K562 (cell line): ENCODE data around the gene GAB2. TPM values are rescaled to one million over a fixed set of nuclear protein-coding genes. Genes with fewer than 3 reads are reported as not detected.
A peak's percentile ranks its signal among the peaks of the same experiment; 100 is the strongest.

Experiments used
- CHAMP1 ChIP-seq: fragments of 450-650 bp; IDR thresholded peaks from 2 replicates; pipeline ENCODE4 v1.6.1; 2016; ENCODE audit warnings: mild to moderate bottlenecking
- MCM3 ChIP-seq: fragments of 450-650 bp; IDR thresholded peaks from 2 replicates; pipeline ENCODE4 v1.6.1; 2016
- MYBL2 ChIP-seq, 2 experiments: fragments of 450-650 bp in 1 of 2; sonication (generic) in 1 of 2; formaldehyde crosslinking in 1 of 2; IDR thresholded peaks; 2 replicates each; pipeline versions ENCODE4 v1.6.1 to v1.8.1; 2017 to 2022; ENCODE audit warnings: borderline replicate concordance in 1 of 2, inconsistent platforms in 1 of 2, low read depth in 1 of 2, mild to moderate bottlenecking in 1 of 2, missing genetic modification reagents in 1 of 2, moderate library complexity in 1 of 2
- RCOR1 ChIP-seq, 2 experiments: IDR thresholded peaks; 2 replicates each; pipeline ENCODE4 v1.6.1; 2012; ENCODE audit warnings: low read depth in 2 of 2, low read length in 2 of 2, borderline replicate concordance in 1 of 2, improper control_type of control experiment in 1 of 2
- ZNF174 ChIP-seq: fragments of 250-450 bp; sonication (Bioruptor Pico); IDR thresholded peaks from 2 replicates; pipeline ENCODE4 v1.4.0; 2020; ENCODE audit warnings: mild to moderate bottlenecking
- ZNF232 ChIP-seq: sonication (generic); formaldehyde crosslinking; IDR thresholded peaks from 2 replicates; pipeline ENCODE4 v1.8.0; 2022; ENCODE audit warnings: mild to moderate bottlenecking, missing genetic modification reagents
- ZNF695 ChIP-seq: fragments of 450-650 bp; formaldehyde crosslinking; IDR thresholded peaks from 2 replicates; pipeline ENCODE4 v1.4.0; 2020; ENCODE audit warnings: mild to moderate bottlenecking, moderate library complexity
- polyA plus RNA-seq, 8 experiments: library from polyadenylated mRNA; depleted of rRNA in 4 of 8; stranded (reverse) in 5 of 8; unstranded in 3 of 8; fragments of >200 nt; fragmentation: Nextera tagmentation in 2 of 8; fragmentation: Illumina TruSeq in 1 of 8; extraction: Ambion mirVana in 2 of 8; extraction: Trizol in 1 of 8; gene quantifications; 2 replicates each; pipeline versions ENCODE4 v1.2.1 to v1.2.3, GENCODE V29; 2011 to 2014; ENCODE audit warnings: inconsistent platforms in 1 of 8, missing spikeins in 1 of 8
- total RNA-seq, 7 experiments: library from RNA; depleted of rRNA in 6 of 7; stranded (reverse); fragments of >200 nt in 6 of 7; fragmentation: Illumina TruSeq in 2 of 7; extraction: Trizol in 2 of 7; gene quantifications; 2 replicates each; pipeline versions ENCODE4 v1.2.1 to v1.2.3, GENCODE V29; 2011 to 2021; ENCODE audit warnings: low replicate concordance in 1 of 7
- TF ChIP-seq, protein P1 (sequence below): sonication (generic); formaldehyde crosslinking; IDR thresholded peaks from 2 replicates; pipeline ENCODE4 v1.8.1; 2023; ENCODE audit warnings: mild to moderate bottlenecking, missing genetic modification reagents
- TF ChIP-seq, protein P2 (sequence below): fragments of 250-450 bp; sonication (Bioruptor Pico); IDR thresholded peaks from 2 replicates; pipeline ENCODE4 v1.9.0; 2021; ENCODE audit warnings: mild to moderate bottlenecking, inconsistent platforms
- TF ChIP-seq, protein P3 (sequence below): fragments of 450-650 bp; formaldehyde crosslinking; IDR thresholded peaks from 2 replicates; pipeline ENCODE4 v1.4.0; 2020; ENCODE audit warnings: mild to moderate bottlenecking
- TF ChIP-seq, protein P4 (sequence below), 2 experiments: fragments of 200-800 bp in 1 of 2; sonication (Bioruptor generic) in 1 of 2; sonication (generic) in 1 of 2; formaldehyde crosslinking in 1 of 2; IDR thresholded peaks in 1 of 2; conservative IDR thresholded peaks in 1 of 2; 2 replicates each; pipeline versions ENCODE4 v1.5.0 to v1.6.1; 2016 to 2020; ENCODE audit warnings: missing compliant biosample characterization in 1 of 2, missing genetic modification characterization in 1 of 2, missing genetic modification reagents in 1 of 2

GAB2 gene
- total and polyA plus RNA-seq, 9 of the 15 experiments (the other 6 are each of a cell fraction or from before 2014, with no cell fraction given): 2.3 to 35.2 (median 16.1) TPM

DNA sequence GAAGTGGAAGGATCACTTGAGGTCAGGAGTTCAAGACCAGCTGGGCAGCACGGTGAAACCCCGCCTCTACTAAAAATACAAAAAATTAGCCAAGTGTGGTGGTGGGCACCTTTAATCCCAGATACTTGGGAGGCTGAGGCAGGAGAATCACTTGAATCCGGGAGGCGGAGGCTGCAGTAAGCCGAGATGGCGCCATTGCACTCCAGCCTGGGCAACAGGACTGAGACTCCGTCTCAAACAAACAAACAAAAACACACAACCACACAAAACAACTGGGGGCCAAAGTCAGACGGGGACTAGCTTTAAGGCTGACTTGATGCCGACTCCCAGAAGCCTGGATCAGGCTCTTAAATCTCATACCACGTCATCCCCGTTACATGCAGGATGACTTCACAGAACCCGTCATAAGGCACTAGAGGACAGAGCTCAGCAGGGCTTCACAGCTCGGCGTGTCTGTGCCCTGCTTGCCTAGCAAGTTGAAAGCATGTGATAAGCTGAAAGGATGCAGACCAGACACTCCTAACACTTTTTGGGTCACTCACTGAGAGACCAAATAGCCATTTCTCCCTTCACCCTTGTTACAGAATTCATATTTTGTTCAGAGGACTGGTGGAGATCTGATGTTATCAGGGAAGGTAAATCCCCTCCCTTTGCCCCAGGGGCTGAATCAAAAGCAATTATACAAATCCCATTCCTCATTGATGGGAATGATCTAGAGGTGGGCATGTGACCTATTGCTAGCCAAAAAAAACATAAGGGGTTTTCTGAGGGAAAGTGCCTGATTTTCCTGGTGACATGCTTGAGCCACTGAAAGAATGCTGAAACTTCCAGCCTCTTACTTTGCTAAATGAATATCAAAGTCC lies 65.4 kb downstream of the GAB2 start (continued):
- TF ChIP-seq, protein P1, sequence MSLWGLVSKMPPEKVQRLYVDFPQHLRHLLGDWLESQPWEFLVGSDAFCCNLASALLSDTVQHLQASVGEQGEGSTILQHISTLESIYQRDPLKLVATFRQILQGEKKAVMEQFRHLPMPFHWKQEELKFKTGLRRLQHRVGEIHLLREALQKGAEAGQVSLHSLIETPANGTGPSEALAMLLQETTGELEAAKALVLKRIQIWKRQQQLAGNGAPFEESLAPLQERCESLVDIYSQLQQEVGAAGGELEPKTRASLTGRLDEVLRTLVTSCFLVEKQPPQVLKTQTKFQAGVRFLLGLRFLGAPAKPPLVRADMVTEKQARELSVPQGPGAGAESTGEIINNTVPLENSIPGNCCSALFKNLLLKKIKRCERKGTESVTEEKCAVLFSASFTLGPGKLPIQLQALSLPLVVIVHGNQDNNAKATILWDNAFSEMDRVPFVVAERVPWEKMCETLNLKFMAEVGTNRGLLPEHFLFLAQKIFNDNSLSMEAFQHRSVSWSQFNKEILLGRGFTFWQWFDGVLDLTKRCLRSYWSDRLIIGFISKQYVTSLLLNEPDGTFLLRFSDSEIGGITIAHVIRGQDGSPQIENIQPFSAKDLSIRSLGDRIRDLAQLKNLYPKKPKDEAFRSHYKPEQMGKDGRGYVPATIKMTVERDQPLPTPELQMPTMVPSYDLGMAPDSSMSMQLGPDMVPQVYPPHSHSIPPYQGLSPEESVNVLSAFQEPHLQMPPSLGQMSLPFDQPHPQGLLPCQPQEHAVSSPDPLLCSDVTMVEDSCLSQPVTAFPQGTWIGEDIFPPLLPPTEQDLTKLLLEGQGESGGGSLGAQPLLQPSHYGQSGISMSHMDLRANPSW (CRISPR knock-in tag): no peak
- TF ChIP-seq ZNF695 (CRISPR knock-in tag) (no peak), MCM3 (no peak), ZNF174 (CRISPR knock-in tag) (no peak), MYBL2 (IDR thresholded peaks at IDR 0.05; ENCODE audit: low read depth) (no peak), MYBL2 (CRISPR knock-in tag; IDR thresholded peaks at IDR 0.05; ENCODE audit: borderline replicate concordance) (no peak), CHAMP1 (0 out of 2 replicates have a peak, but pooled peaks have one; percentile 26), RCOR1 (IDR thresholded peaks at IDR 0.05; ENCODE audit: borderline replicate concordance in 1 of 2, low read depth in 2 of 2, low read length in 2 of 2) (peak in 1 of 2 experiments; percentile 61; a peak in 1 of 4 replicates), ZNF232 (CRISPR knock-in tag) (no peak)
- TF ChIP-seq, protein P2, sequence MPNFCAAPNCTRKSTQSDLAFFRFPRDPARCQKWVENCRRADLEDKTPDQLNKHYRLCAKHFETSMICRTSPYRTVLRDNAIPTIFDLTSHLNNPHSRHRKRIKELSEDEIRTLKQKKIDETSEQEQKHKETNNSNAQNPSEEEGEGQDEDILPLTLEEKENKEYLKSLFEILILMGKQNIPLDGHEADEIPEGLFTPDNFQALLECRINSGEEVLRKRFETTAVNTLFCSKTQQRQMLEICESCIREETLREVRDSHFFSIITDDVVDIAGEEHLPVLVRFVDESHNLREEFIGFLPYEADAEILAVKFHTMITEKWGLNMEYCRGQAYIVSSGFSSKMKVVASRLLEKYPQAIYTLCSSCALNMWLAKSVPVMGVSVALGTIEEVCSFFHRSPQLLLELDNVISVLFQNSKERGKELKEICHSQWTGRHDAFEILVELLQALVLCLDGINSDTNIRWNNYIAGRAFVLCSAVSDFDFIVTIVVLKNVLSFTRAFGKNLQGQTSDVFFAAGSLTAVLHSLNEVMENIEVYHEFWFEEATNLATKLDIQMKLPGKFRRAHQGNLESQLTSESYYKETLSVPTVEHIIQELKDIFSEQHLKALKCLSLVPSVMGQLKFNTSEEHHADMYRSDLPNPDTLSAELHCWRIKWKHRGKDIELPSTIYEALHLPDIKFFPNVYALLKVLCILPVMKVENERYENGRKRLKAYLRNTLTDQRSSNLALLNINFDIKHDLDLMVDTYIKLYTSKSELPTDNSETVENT (CRISPR knock-in tag): no peak
- TF ChIP-seq, protein P3, sequence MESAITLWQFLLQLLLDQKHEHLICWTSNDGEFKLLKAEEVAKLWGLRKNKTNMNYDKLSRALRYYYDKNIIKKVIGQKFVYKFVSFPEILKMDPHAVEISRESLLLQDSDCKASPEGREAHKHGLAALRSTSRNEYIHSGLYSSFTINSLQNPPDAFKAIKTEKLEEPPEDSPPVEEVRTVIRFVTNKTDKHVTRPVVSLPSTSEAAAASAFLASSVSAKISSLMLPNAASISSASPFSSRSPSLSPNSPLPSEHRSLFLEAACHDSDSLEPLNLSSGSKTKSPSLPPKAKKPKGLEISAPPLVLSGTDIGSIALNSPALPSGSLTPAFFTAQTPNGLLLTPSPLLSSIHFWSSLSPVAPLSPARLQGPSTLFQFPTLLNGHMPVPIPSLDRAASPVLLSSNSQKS (CRISPR knock-in tag): no peak
- TF ChIP-seq, protein P4, sequence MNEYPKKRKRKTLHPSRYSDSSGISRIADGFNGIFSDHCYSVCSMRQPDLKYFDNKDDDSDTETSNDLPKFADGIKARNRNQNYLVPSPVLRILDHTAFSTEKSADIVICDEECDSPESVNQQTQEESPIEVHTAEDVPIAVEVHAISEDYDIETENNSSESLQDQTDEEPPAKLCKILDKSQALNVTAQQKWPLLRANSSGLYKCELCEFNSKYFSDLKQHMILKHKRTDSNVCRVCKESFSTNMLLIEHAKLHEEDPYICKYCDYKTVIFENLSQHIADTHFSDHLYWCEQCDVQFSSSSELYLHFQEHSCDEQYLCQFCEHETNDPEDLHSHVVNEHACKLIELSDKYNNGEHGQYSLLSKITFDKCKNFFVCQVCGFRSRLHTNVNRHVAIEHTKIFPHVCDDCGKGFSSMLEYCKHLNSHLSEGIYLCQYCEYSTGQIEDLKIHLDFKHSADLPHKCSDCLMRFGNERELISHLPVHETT (CRISPR knock-in tag; conservative IDR thresholded peaks at IDR 0.05 in 1 of 2, IDR thresholded peaks at IDR 0.05 in 1 of 2): peak in 1 of 2 experiments; percentile 67; a peak in 1 of 4 replicates
